Inflammatory macrophage (primary cell): ENCODE data around the gene ADRA1B.
"Not testable (repeated sequence)": the region's sequence is repeated elsewhere in the genome, so short reads cannot be mapped to it uniquely, and the experiment has no call there.

Experiments
- DNase-seq, 2 donors: peaks; one replicate each; pipeline ENCODE4 v3.0.0-alpha.2; 2020 to 2022

Gene ADRA1B

DNA sequence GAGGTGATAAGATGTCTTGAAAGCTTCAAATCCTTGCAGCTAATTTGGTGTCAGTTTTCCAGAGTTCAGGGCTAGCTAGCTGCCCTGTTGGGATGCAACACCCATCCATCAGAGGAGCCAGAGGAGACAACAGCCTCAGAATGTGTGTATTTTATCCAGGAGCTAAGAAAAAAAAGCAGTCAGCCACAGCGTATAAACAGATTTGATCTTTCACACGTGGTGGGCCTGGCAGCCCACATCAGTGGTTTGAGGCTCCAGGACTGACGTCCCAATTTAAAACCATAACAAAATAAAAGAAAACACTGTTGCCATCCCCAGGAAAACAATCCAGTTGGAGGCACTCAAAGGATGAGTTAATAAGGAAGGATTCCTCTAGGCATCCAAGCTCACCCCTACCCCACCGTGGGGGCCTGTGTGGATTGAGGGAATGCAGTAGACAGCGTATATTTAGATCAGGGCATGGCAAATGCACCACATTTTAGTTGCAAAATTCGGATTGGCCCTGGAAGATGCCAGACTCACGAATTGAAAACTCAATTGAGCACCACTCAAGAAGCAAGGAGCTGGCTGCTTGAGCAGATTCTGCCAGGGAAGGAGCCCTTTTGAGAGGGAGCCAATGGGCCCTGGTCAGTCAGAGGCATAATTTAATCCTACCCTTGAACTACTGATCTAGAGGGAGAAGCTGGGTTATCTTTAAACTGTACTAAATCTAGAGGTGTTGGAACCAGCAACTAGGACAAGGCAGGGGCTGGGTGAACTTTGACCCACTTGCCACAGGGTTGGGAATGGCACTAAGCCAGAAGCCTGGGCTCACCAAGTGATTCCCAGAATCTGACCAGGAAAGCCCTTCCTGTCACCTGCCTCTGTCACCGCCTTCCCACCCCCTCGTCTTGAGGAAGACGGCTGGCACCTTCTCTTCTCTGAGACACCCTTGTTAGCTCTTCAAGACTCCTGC lies 17.5 kb downstream of the ADRA1B start:
- no peak for DNase-seq

GRCh38 chr5:159935946-159936345 lies 19.7 kb downstream of the ADRA1B start:
- no peak for DNase-seq

DNA sequence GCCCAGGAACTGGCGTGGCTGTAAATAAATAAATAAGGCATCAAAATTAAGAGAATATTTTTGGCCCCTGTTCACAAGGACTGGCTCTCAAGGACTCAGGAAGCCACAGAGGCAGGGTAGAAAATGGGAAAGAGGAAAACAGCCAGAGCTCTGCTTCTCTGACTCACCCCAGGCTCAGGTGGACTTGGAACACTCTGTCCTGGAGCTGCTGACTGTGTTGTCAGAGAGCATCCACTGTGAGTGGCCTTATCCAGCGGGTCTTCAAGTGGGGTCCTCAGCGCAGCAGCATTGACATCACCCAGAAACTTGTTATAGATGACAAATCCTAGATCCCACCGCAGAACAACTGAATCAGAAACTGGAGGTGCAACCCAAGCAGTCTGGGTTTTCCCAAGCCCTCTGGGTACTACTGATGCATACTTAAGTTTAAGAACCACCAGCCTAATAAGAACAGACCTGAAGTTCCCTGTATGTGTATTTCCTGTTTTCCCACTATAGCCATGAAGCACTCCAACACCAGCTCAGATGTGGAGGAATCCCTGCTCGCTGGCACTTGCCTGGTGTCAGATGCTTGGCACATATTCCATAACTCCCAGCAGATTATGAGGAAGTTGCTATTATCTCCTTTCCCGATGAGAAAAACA lies 20.5 kb downstream of the ADRA1B start:
- no peak for DNase-seq

- DNase-seq, result no peak
Measured at GRCh38 chr5:159937580-159937979, 21.3 kb downstream of the ADRA1B start.

GRCh38 chr5:159943326-159943725 lies 27.0 kb downstream of the ADRA1B start:
- no peak for DNase-seq

- DNase-seq, result no peak
Measured at GRCh38 chr5:159944056-159944600, 27.8 kb downstream of the ADRA1B start.

DNA sequence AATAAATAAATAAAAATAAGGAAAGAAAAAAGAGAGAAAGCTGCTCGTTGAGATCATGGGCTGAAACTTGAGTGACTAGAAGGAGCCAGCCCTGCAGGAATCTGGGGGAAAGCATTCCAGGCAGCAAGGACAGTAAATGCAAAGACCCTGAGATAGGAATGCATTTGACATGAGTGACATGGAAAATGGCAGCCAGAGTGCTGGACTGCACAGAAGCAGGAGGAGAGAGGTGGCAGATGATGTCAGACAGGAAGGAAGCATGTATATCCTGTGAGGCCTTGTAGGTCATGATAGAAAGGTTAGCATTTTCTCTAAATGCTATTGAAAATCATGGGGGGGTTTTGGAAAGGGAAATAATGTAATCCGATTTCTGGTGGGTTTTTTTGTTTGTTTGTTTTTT lies 29.1 kb downstream of the ADRA1B start:
- no peak for DNase-seq

GRCh38 chr5:159947708-159948358 lies 31.6 kb downstream of the ADRA1B start:
- no peak for DNase-seq

- no peak for DNase-seq
Measured at GRCh38 chr5:159951387-159951786, 35.1 kb downstream of the ADRA1B start.

DNA sequence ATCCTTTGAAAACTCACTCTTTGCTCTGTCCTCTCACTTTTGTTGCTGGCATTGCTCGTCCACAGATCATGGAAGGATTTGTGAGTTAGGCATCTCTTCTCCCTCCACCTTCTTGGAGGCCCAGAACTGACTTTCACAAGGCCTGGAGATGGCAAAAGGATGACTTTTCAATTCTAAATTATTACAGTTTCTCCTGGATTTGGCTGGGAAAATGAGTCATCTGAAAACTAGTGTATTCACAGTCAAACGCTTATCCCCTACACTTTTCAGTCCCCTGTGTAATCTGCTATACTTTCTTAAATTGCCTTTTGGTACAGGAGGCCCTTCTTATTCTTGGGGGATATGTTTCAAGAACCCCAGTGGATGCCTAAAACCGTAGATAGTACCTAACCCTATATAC lies 35.6 kb downstream of the ADRA1B start:
- no peak for DNase-seq

DNA sequence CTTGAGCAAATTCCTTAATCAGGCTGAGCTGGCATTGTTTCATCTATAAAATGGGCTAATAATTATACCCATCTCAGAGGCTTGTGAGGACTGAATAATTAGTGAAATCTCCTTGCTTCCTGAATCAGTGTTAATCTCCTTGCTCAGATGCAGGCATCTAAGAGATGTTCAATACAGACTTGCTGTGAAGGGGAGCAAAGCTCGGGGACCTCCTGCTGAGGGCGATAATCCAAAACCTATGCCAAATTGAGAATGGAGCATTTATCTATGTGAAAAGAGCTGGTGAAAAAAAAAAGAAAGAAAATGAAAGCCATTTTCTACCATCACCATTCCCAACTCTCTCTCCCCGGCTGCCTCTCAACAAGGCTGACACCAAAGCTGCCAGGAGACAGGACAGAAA lies 37.3 kb downstream of the ADRA1B start:
- no peak for DNase-seq

DNA sequence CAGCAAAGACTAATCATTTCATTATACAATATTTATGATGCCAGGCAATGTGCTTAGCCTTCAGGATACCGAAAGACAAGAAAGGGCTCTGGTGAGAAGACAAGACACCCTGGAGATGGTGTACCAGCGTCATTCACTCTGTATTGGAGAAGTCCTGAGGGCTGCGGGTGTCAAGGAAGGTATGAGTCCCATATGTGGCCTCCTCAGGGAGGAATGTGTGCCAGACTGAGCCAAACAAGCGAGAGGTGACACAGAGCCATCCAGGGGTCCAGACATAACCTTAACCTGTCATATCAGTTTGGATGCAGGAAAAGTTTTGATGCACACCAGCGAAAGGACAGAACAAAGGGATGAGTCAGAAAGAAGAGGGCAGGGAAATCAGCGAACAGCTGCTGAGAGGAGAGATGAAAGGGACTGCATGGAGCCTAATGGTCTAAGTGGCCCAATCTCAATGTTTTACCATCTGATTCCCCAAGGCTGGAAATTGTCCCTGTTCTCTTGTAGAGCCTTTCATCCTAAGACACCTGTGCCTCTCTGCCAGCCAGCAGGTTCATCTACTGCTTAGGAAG lies 38.9 kb downstream of the ADRA1B start:
- DNase-seq, result no peak

- DNase-seq, result no peak
Measured at GRCh38 chr5:159956074-159956473, 39.8 kb downstream of the ADRA1B start.

DNA sequence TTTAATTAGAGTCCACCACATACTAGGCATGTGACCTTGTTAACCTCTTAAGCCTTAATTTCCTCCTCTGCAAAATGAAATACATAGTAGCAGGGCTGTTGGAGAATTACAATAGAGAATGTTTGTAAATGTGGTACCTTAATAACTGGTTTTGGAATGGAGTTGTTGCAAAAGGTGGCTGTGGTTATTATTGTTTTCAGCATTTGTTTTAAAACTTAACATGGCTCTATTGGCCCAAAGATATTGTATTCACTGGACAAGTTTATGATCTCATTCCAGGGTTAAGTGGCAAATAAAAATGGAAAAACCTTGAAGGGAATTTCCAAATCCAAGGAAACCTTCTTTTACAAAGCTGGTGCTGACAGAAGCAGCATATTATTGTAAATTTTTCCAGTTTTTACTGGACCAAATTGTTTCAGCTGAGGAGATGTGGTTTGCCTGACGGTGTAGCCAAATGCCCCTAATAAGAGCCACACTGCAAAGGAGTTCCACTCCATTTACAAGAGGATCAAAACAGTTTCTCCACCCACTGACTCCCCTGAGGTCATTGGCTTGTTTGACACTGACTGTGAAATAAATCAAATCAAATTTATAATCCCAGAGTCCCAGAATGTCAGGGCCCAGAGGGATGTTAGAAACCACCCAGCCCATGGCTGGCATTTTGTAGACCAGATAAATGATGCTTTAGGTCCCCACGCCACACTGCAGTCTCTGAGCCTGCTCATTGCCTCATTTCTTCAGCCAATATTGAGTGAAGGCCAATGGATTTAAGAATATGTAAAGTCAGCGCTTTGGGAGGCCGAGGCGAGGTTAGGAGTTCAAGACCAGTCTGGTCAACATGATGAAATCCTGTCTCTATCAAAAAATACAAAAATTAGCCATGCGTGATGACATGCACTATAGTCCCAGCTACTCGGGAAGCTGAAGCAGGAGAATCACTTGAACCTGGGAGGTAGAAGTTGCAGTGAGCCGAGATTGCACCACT lies 45.2 kb downstream of the ADRA1B start:
- DNase-seq, result no peak

GRCh38 chr5:159962214-159962613 lies 45.9 kb downstream of the ADRA1B start:
- no peak for DNase-seq

DNA sequence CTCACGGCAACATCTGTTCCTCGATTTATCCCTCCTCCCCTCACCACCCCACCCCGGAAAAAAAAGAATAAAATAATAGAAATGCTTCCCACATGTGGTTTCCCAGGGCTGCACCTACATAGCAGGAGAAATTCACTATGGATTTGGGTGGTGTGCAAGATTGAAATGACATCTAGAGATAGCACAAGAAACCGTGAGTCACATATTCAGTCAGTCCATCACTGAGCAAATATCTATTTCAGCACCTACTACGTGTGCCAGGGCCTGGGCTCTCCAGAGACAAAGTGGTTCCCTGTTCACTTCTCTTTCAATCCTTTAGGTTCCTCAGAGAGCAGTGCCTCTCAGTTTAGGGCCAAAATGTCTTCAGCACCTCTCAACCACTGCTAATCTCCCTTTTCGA lies 47.7 kb downstream of the ADRA1B start:
- DNase-seq, result no peak

DNA sequence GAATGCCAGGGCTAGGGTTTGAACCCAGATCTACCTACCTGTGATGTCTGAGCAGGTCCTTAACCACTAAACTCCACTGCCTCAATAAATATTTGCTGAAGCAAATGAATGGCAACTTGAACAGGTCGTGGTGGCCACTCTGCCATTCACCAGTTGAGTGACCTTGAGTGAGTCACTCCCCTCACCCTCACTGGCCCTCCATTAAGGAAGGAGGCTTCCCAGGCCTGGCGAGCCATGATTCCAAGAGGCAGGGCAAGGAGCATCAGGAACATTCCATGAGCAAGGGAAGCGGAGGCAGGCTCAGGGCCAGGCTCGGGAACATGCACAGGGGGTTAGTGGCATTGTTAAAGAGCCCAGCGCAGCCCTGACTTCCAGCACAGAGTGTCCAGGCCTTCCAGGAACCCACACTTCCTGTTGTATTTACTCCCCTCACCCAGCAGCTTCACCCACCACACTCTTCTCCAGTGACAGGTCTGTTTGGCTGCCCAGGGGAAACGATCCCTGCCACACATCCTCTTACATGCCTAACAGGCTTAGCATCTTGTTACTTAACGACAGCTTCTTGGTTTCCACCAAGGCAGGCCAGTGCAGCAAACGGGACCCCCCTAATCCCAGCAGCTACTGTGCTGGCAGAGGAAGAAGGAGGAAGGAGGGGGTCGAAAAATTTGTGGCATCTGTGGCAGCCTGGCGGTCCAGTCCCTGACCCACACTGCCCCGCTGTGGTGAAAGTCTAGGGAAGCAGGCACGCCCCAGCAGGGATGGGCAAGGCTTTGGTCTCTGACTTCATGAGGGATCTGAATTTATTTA lies 49.0 kb downstream of the ADRA1B start:
- peak; percentile 30 to 51 for DNase-seq

DNA sequence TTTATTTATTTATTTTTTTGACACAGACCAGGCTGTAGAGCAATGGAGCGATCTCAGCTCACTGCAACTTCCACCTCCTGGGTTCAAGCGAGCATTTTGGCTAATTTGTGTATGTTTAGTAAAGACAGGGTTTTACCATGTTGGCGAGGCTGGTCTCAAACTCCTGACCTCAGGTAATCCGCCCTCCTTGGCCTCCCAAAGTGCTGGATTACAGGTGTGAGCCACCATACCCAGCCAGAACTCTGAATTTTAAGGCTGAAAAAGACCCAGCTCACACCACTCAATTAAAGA lies 49.5 kb downstream of the ADRA1B start:
- DNase-seq, result not testable (repeated sequence)

- no peak for DNase-seq
Measured at GRCh38 chr5:159969966-159970365, 53.7 kb downstream of the ADRA1B start.

GRCh38 chr5:159971038-159971437 lies 54.8 kb downstream of the ADRA1B start:
- no peak for DNase-seq

- no peak for DNase-seq
Measured at GRCh38 chr5:159971514-159971913, 55.2 kb downstream of the ADRA1B start.
